Measurements from ENCODE around the gene IDS. TPM values are rescaled to one million over a fixed set of nuclear protein-coding genes. Genes with fewer than 3 reads are reported as not detected.

IDS gene
- total and polyA plus RNA-seq, 4 donors = 5.3 to 21.9 (median 15.4) TPM

GRCh38 chrX:149461746-149462145, 43.4 kb downstream of the IDS start (continued):
- TF ChIP-seq CTCF (IDR thresholded peaks at IDR 0.05; ENCODE audit: low read depth, low read length, missing input control) = no peak
- TF ChIP-seq MAX (IDR thresholded peaks at IDR 0.05) = no peak
- TF ChIP-seq RXRA (IDR thresholded peaks at IDR 0.05) = no peak

GRCh38 chrX:149458586-149458985, 46.5 kb downstream of the IDS start:
- H3K9me3 ChIP-seq (ENCODE audit: control insufficient read depth in 4 of 4, low read length in 3 of 4) = no peaks in the 10 kb centered on the region
- H3K36me3 ChIP-seq (ENCODE audit: control insufficient read depth in 4 of 4, insufficient read depth in 3 of 4, low read depth in 1 of 4, low read length in 3 of 4) = no peaks in the 10 kb centered on the region
- TF ChIP-seq FOXA2 (IDR thresholded peaks at IDR 0.05) = no peak
- no peak for TF ChIP-seq REST (IDR thresholded peaks at IDR 0.05)
- TF ChIP-seq MAX (IDR thresholded peaks at IDR 0.05) = no peak
- TF ChIP-seq ZBTB33 (IDR thresholded peaks at IDR 0.05) = no peak
- no peak for TF ChIP-seq HNF4A (conservative IDR thresholded peaks at IDR 0.05)
- TF ChIP-seq TAF1 (conservative IDR thresholded peaks at IDR 0.05) = no peak
- no peak for TF ChIP-seq JUND (IDR thresholded peaks at IDR 0.05)
- TF ChIP-seq RAD21 (IDR thresholded peaks at IDR 0.05) = no peak
- TF ChIP-seq SP1 (IDR thresholded peaks at IDR 0.05) = no peak
- no peaks in the 10 kb centered on the region for H3K4me1 ChIP-seq (ENCODE audit: control insufficient read depth in 4 of 4, insufficient read depth in 4 of 4, low read length in 3 of 4)
- peaks cover 0 to 1% (median 0%) of the 10 kb centered on the region in 4 donors for H3K27me3 ChIP-seq (ENCODE audit: control insufficient read depth in 4 of 4, insufficient read depth in 4 of 4, low read length in 3 of 4)
- no peak overlapping the region for H3K4me3 ChIP-seq (ENCODE audit: low read depth in 1 of 3, low read length in 3 of 3)
- DNase-seq (ENCODE audit: low spot score) = no peak
- H3K9ac ChIP-seq (ENCODE audit: low read depth in 1 of 2, low read length in 2 of 2) = no peak overlapping the region
- H3K27ac ChIP-seq (ENCODE audit: low read depth in 1 of 2, low read length in 2 of 2) = no peak overlapping the region

- DNase-seq (ENCODE audit: low spot score) = no peak
- no peak overlapping the region for H3K27ac ChIP-seq (ENCODE audit: low read depth in 1 of 2, low read length in 2 of 2)
- 49% methylated on average over 9 of the region's 9 CpGs for WGBS
- TF ChIP-seq JUND (IDR thresholded peaks at IDR 0.05) (no peak), HNF4A (conservative IDR thresholded peaks at IDR 0.05) (no peak), HNF4G (IDR thresholded peaks at IDR 0.05) (no peak), MAX (IDR thresholded peaks at IDR 0.05) (no peak), TAF1 (conservative IDR thresholded peaks at IDR 0.05) (no peak), SP1 (IDR thresholded peaks at IDR 0.05) (no peak), REST (IDR thresholded peaks at IDR 0.05) (no peak), EGR1 (IDR thresholded peaks at IDR 0.05; ENCODE audit: low read depth in 2 of 2) (no peak), FOXA1 (IDR thresholded peaks at IDR 0.05) (no peak), YY1 (IDR thresholded peaks at IDR 0.05) (no peak)
These were observed 48.4 kb downstream of the IDS start for GRCh38 chrX:149456476-149457245.

More at GRCh38 chrX:149456476-149457245, 48.4 kb downstream of the IDS start:
- Histone ChIP-seq H3K27me3 (ENCODE audit: control insufficient read depth in 4 of 4, insufficient read depth in 4 of 4, low read length in 3 of 4) (peaks cover 0 to 1% (median 0%) of the 10 kb centered on the region in 4 donors), H3K9me3 (ENCODE audit: control insufficient read depth in 4 of 4, low read length in 3 of 4) (no peaks in the 10 kb centered on the region), H3K4me1 (ENCODE audit: control insufficient read depth in 4 of 4, insufficient read depth in 4 of 4, low read length in 3 of 4) (no peaks in the 10 kb centered on the region), H3K9ac (ENCODE audit: low read depth in 1 of 2, low read length in 2 of 2) (no peak overlapping the region), H3K4me3 (ENCODE audit: low read depth in 1 of 3, low read length in 3 of 3) (no peak overlapping the region), H3K36me3 (ENCODE audit: control insufficient read depth in 4 of 4, insufficient read depth in 3 of 4, low read depth in 1 of 4, low read length in 3 of 4) (no peaks in the 10 kb centered on the region)
